ENCODE measurements around the gene MYOZ1.
A peak's percentile ranks its signal among the peaks of the same experiment; 100 is the strongest.

Gene MYOZ1

DNA sequence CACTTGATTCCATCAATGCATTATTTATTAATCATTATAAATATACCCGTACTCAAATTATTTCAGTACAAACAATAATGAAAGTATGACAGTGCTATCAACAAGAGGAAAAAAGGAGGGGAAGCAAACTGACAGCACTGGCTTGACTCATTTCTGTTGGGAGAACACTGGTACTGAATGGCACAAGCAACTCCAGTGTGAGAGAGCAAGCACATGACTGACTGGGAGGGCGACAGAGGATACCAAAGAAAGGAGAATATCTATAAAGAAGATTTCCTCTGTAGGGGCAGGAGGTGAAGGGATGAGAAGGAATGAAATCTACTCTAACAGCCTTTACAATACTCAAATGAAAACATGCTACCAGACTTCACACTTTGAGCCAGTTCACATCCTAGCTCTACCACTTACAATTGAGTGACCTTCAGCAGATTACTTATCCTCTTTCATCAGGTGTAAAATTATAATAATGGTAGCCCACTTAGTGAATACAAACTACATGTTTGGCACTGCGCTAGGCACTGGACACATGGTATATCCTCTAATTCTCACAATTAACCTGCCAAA is 51.6 kb downstream of the MYOZ1 start:
- H3K9me3 ChIP-seq (ENCODE audit: control insufficient read depth, insufficient read depth, low read length) = no peaks in the 10 kb centered on the region
- peaks cover 24% of the 10 kb centered on the region for H3K4me1 ChIP-seq (ENCODE audit: control insufficient read depth, insufficient read depth, low read length)
- no peaks in the 10 kb centered on the region for H3K27me3 ChIP-seq (ENCODE audit: control insufficient read depth, insufficient read depth, low read length)
- H3K4me3 ChIP-seq (ENCODE audit: low read depth, low read length) = peak overlapping the region; percentile 14
- no peaks in the 10 kb centered on the region for H3K36me3 ChIP-seq (ENCODE audit: control insufficient read depth, insufficient read depth, low read length)
- peak overlapping the region; percentile 13 for H3K9ac ChIP-seq (ENCODE audit: low read depth, low read length)

GRCh38 chr10:73588656-73589055 is 52.6 kb downstream of the MYOZ1 start:
- H3K9ac ChIP-seq (ENCODE audit: low read depth, low read length) = no peak overlapping the region
- no peaks in the 10 kb centered on the region for H3K36me3 ChIP-seq (ENCODE audit: control insufficient read depth, insufficient read depth, low read length)
- H3K4me3 ChIP-seq (ENCODE audit: low read depth, low read length) = no peak overlapping the region
- peaks cover 24% of the 10 kb centered on the region for H3K4me1 ChIP-seq (ENCODE audit: control insufficient read depth, insufficient read depth, low read length)
- H3K27me3 ChIP-seq (ENCODE audit: control insufficient read depth, insufficient read depth, low read length) = no peaks in the 10 kb centered on the region
- H3K9me3 ChIP-seq (ENCODE audit: control insufficient read depth, insufficient read depth, low read length) = no peaks in the 10 kb centered on the region

DNA sequence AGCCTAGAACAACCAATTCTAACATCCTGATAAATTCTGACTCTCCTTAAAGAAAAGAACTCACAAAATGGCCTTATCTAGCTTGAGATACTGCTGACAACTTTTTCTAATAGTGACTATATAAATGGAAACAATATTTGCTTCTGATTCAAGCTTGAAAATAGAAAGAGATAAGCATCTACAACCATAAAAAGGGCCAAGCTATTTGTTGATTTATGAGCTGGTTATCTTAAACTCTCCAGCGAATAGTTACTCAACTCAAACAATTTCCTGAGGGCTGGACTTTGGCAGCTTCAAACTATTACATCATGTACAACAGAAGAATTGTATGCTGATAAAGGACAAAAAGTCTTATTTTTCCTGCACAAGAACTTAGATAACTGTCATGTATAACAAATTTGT is 54.7 kb downstream of the MYOZ1 start:
- no peak overlapping the region for H3K9ac ChIP-seq (ENCODE audit: low read depth, low read length)

DNA sequence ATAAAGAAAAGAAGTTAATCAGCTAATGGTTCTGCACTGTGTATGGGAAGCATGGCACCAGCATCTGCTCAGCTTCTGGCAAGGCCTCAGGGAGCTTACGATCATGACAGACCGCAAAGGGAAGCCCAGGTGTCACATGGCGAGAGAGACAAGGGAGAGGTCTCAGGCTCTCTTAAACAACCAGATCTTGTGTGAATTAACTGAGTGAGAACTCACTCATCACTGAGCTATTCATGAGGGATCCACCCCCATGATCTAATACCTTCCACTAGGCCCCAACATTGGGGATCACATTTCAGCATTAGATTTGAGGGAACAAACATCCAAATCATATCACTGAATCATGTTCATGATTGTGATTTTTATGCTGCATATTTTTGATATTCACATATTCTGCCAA is 55.9 kb downstream of the MYOZ1 start:
- Histone ChIP-seq H3K9ac (ENCODE audit: low read depth, low read length) (no peak overlapping the region), H3K4me1 (ENCODE audit: control insufficient read depth, insufficient read depth, low read length) (peaks cover 8% of the 10 kb centered on the region), H3K9me3 (ENCODE audit: control insufficient read depth, insufficient read depth, low read length) (no peaks in the 10 kb centered on the region), H3K36me3 (ENCODE audit: control insufficient read depth, insufficient read depth, low read length) (no peaks in the 10 kb centered on the region), H3K4me3 (ENCODE audit: low read depth, low read length) (no peak overlapping the region), H3K27me3 (ENCODE audit: control insufficient read depth, insufficient read depth, low read length) (no peaks in the 10 kb centered on the region)

More for the DNA sequence above, 54.7 kb downstream of the MYOZ1 start:
- no peaks in the 10 kb centered on the region for H3K9me3 ChIP-seq (ENCODE audit: control insufficient read depth, insufficient read depth, low read length)
- H3K36me3 ChIP-seq (ENCODE audit: control insufficient read depth, insufficient read depth, low read length) = no peaks in the 10 kb centered on the region
- no peaks in the 10 kb centered on the region for H3K27me3 ChIP-seq (ENCODE audit: control insufficient read depth, insufficient read depth, low read length)
- H3K4me3 ChIP-seq (ENCODE audit: low read depth, low read length) = no peak overlapping the region
- H3K4me1 ChIP-seq (ENCODE audit: control insufficient read depth, insufficient read depth, low read length) = peaks cover 15% of the 10 kb centered on the region

DNA sequence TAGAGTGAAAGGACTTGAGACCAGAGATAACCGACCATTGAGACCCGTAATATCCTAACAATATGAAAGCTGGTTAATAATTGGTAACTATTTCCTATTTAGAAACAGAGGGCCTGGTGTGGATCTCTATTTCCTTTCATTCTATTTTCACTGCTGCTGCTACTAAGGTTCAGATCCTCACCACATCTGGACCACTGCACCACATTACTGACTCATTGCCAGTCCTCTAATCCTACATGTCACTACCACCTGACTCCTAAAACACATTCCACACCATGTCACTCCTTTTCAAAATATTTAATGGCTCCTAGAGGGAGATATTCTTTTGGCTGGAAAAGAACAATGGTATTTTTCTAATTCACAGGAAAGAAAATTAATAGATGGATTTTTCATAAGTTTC is 56.5 kb downstream of the MYOZ1 start:
- Histone ChIP-seq H3K4me1 (ENCODE audit: control insufficient read depth, insufficient read depth, low read length) (peaks cover 3% of the 10 kb centered on the region), H3K36me3 (ENCODE audit: control insufficient read depth, insufficient read depth, low read length) (no peaks in the 10 kb centered on the region), H3K27me3 (ENCODE audit: control insufficient read depth, insufficient read depth, low read length) (no peaks in the 10 kb centered on the region), H3K9ac (ENCODE audit: low read depth, low read length) (no peak overlapping the region), H3K4me3 (ENCODE audit: low read depth, low read length) (no peak overlapping the region), H3K9me3 (ENCODE audit: control insufficient read depth, insufficient read depth, low read length) (no peaks in the 10 kb centered on the region)

GRCh38 chr10:73581918-73582317 is 59.4 kb downstream of the MYOZ1 start:
- H3K27me3 ChIP-seq (ENCODE audit: control insufficient read depth, insufficient read depth, low read length) = no peaks in the 10 kb centered on the region
- H3K9me3 ChIP-seq (ENCODE audit: control insufficient read depth, insufficient read depth, low read length) = no peaks in the 10 kb centered on the region
- H3K36me3 ChIP-seq (ENCODE audit: control insufficient read depth, insufficient read depth, low read length) = no peaks in the 10 kb centered on the region

More at GRCh38 chr10:73581918-73582317, 59.4 kb downstream of the MYOZ1 start:
- H3K4me1 ChIP-seq (ENCODE audit: control insufficient read depth, insufficient read depth, low read length) = no peaks in the 10 kb centered on the region
- H3K4me3 ChIP-seq (ENCODE audit: low read depth, low read length) = no peak overlapping the region
- H3K9ac ChIP-seq (ENCODE audit: low read depth, low read length) = no peak overlapping the region

Measured in iPS-15b (cell line).